Epithelial cell of proximal tubule (primary cell): ENCODE results near the gene HBM. TPM values are rescaled to one million over a fixed set of nuclear protein-coding genes. Genes with fewer than 3 reads are reported as not detected.
"Not testable (repeated sequence)": the region's sequence is repeated elsewhere in the genome, so short reads cannot be mapped to it uniquely, and the experiment has no call there.

Experiments
- DNase-seq: peaks from one replicate; pipeline ENCODE4 v3.0.0-alpha.2; 2011; ENCODE audit warnings: low read depth
- H3K4me3 ChIP-seq: 2 replicates; pipeline ENCODE4 v1.5.1; 2011; ENCODE audit warnings: low read depth, mild to moderate bottlenecking, low read length
- CTCF ChIP-seq: conservative IDR thresholded peaks from 2 replicates; pipeline ENCODE4 v1.5.1; 2012; ENCODE audit warnings: low read depth, mild to moderate bottlenecking, low read length
- total RNA-seq: library from RNA; depleted of rRNA; stranded (reverse); fragments of >200 nt; gene quantifications from 2 replicates; pipeline ENCODE4 v1.2.3, GENCODE V29; 2015

Gene HBM
- total RNA-seq, 1 donor from 2014 or later: not detected

- no peak overlapping the region for H3K4me3 ChIP-seq
These were observed 770 bp downstream of the HBM start for GRCh38 chr16:166375-167121.

GRCh38 chr16:167122-167690, 1.4 kb downstream of the HBM start:
- no peak for TF ChIP-seq CTCF
- no peak overlapping the region for H3K4me3 ChIP-seq
- no peak for DNase-seq

More at GRCh38 chr16:166375-167121, 770 bp downstream of the HBM start:
- no peak for DNase-seq
- TF ChIP-seq CTCF: no peak

- no peak overlapping the region for H3K4me3 ChIP-seq
- TF ChIP-seq CTCF: no peak
- DNase-seq: no peak
These were observed 2.6 kb downstream of the HBM start for GRCh38 chr16:168424-168823.

GRCh38 chr16:169014-169413, 3.2 kb downstream of the HBM start:
- no peak for TF ChIP-seq CTCF
- DNase-seq: no peak
- H3K4me3 ChIP-seq: no peak overlapping the region

GRCh38 chr16:170088-170507, 4.3 kb downstream of the HBM start:
- not testable (repeated sequence) for H3K4me3 ChIP-seq, DNase-seq

- no peak for DNase-seq
- no peak for TF ChIP-seq CTCF
- no peak overlapping the region for H3K4me3 ChIP-seq
These were observed 5.0 kb downstream of the HBM start for GRCh38 chr16:170788-171187.

- H3K4me3 ChIP-seq, DNase-seq: not testable (repeated sequence)
These were observed 6.7 kb downstream of the HBM start, which contains the start of gene HBA2 for GRCh38 chr16:172374-172941. HBA2 (plus strand) TSS chr16:172876; CDS start chr16:172913, 37 bp downstream.

- not testable (repeated sequence) for DNase-seq, H3K4me3 ChIP-seq
These were observed 7.6 kb downstream of the HBM start for GRCh38 chr16:173211-173854.

- not testable (repeated sequence) for DNase-seq, H3K4me3 ChIP-seq
These were observed 8.4 kb downstream of the HBM start for GRCh38 chr16:173928-174769.
